Chondrocyte (in vitro differentiated cells): ENCODE measurements around the gene C2CD4D. TPM values are rescaled to one million over a fixed set of nuclear protein-coding genes. Genes with fewer than 3 reads are reported as not detected.
A peak's percentile ranks its signal among the peaks of the same experiment; 100 is the strongest.

Experiments used
- DNase-seq: peaks from one replicate; pipeline ENCODE4 v3.0.0; 2021; ENCODE audit warnings: mixed read lengths, low spot score
- H3K27ac Mint-ChIP-seq: one replicate; pipeline ENCODE4 v1.8.0; 2021; ENCODE audit warnings: mild to moderate bottlenecking, moderate library complexity, mixed read lengths; ENCODE audit not compliant: unreplicated experiment
- H3K27me3 Mint-ChIP-seq: 2 replicates; pipeline ENCODE4 v1.8.0; 2021; ENCODE audit warnings: low read depth, mixed read lengths
- H3K36me3 Mint-ChIP-seq: 2 replicates; pipeline ENCODE4 v1.8.0; 2021; ENCODE audit warnings: low read depth, mixed read lengths
- H3K4me1 Mint-ChIP-seq: 2 replicates; pipeline ENCODE4 v1.8.0; 2021; ENCODE audit warnings: low read depth, mild to moderate bottlenecking, mixed read lengths
- H3K4me3 Mint-ChIP-seq: one replicate; pipeline ENCODE4 v1.8.0; 2021; ENCODE audit warnings: mild to moderate bottlenecking, moderate library complexity, mixed read lengths; ENCODE audit not compliant: unreplicated experiment
- H3K9me3 Mint-ChIP-seq: 2 replicates; pipeline ENCODE4 v1.8.0; 2021; ENCODE audit warnings: low read depth, mixed read lengths
- total RNA-seq: library from RNA; stranded (reverse); gene quantifications from 3 replicates; pipeline ENCODE4 v1.2.1, GENCODE V29; 2021
- TF ChIP-seq, protein P1 (sequence below): fragments of 200-600 bp; sonication (generic); IDR thresholded peaks from 2 replicates; pipeline ENCODE4 v1.5.0; 2021; ENCODE audit warnings: antibody characterized with exemption, mild to moderate bottlenecking, moderate library complexity

Gene C2CD4D
- total RNA-seq, 1 donor from 2014 or later: not detected

DNA sequence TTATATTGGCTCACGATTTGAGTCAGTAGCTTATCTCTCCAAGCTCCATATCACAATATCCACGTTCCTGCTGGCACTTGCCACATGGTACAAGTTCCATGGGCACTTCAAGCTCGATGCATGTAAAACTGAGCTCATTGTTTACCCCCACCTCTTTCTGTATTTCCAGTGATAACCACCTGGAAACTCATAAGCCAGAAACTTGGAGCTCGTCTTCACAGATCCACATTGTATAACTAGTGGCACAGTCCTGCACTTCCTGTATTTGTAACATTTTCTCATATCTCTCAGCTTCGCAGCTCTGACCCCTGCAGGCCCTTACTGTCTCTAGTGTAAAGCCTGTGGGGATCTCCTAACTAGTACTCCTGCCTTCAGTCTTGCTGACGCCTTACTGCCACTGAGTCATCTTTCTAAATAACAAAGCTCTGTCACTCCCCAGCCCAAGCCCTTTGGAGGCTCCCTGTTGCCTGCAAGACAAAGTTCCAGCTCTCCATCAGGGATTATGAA is 6.5 kb upstream of the C2CD4D start:
- Mint-ChIP-seq H3K27me3 (peaks cover 12% of the 10 kb centered on the region), H3K9me3 (no peaks in the 10 kb centered on the region), H3K4me1 (peaks cover 7% of the 10 kb centered on the region), H3K4me3 (no peak overlapping the region), H3K36me3 (peaks cover 3% of the 10 kb centered on the region), H3K27ac (no peak overlapping the region)
- TF ChIP-seq, protein P1, sequence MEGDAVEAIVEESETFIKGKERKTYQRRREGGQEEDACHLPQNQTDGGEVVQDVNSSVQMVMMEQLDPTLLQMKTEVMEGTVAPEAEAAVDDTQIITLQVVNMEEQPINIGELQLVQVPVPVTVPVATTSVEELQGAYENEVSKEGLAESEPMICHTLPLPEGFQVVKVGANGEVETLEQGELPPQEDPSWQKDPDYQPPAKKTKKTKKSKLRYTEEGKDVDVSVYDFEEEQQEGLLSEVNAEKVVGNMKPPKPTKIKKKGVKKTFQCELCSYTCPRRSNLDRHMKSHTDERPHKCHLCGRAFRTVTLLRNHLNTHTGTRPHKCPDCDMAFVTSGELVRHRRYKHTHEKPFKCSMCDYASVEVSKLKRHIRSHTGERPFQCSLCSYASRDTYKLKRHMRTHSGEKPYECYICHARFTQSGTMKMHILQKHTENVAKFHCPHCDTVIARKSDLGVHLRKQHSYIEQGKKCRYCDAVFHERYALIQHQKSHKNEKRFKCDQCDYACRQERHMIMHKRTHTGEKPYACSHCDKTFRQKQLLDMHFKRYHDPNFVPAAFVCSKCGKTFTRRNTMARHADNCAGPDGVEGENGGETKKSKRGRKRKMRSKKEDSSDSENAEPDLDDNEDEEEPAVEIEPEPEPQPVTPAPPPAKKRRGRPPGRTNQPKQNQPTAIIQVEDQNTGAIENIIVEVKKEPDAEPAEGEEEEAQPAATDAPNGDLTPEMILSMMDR: no peak
- no peak for DNase-seq

DNA sequence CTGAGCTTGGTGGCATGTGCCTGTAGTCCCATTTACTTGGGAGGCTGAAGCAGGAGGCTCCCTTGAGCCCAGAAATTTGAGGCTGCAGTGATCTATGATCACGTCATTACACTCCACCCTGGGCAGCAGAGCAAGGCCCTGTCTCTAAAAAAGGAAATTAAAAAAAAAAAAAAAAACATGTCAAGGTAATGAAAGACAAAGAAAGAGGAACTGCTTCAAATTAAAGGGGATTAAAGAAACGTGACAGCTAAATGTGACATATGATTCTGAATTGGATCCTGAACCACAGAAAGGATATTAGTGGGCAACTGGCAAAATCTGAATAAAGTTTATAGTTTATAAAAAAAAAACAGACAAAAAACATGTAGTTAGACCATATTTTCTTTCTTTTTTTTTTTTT is 3.8 kb upstream of the C2CD4D start:
- peaks cover 3% of the 10 kb centered on the region for H3K36me3 Mint-ChIP-seq
- H3K4me1 Mint-ChIP-seq: peaks cover 19% of the 10 kb centered on the region
- no peak overlapping the region for H3K4me3 Mint-ChIP-seq
- peaks cover 15% of the 10 kb centered on the region for H3K27me3 Mint-ChIP-seq
- TF ChIP-seq, protein P1: no peak
- DNase-seq: no peak
- H3K9me3 Mint-ChIP-seq: no peaks in the 10 kb centered on the region
- H3K27ac Mint-ChIP-seq: no peak overlapping the region

DNA sequence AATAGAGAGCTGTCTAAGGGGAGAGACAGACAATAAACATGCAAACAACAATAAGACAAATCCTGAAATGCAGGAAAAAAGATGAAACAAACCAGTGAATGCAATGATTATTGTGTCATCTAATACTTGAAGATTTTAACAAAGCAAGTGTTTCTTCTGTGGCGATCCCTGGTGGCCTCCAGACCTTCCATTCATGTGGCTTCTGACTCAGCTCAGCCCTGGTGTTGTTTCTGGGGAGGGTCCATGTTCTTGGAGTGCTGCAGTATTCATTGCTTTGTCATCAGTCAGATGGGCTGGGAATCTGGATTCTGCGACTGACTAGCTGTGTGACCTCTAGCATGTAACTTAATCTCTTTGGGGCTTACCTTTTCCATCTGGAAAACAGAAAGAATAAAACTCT is 1.5 kb upstream of the C2CD4D start:
- Mint-ChIP-seq H3K9me3 (no peaks in the 10 kb centered on the region), H3K27ac (no peak overlapping the region), H3K4me3 (no peak overlapping the region), H3K27me3 (peaks cover 26% of the 10 kb centered on the region), H3K4me1 (peaks cover 17% of the 10 kb centered on the region), H3K36me3 (peaks cover 3% of the 10 kb centered on the region)
- TF ChIP-seq, protein P1: no peak
- DNase-seq: no peak

DNA sequence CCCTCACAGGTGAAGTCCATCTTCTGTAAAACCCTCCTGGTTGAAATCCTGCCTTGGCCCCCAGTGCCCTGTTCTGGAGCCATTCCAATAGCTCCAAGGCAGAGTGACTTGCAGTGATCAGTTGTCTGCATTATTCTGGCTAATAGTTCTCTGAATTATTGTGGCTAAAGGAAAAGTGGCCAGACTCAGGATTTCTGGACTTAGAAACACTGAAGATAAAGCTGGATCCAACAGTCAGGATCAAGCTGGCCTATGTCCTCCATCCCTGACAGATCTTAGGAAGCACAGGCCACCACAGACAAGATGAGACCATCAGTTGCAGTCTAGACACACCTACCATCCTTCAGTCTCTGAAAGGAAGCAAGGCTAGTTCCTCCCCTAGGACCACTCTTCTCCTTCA is 801 bp upstream of the C2CD4D start:
- no peak for DNase-seq
- Mint-ChIP-seq H3K4me3 (no peak overlapping the region), H3K27me3 (peaks cover 27% of the 10 kb centered on the region), H3K36me3 (peaks cover 3% of the 10 kb centered on the region), H3K27ac (no peak overlapping the region), H3K4me1 (peaks cover 14% of the 10 kb centered on the region), H3K9me3 (no peaks in the 10 kb centered on the region)
- TF ChIP-seq, protein P1: no peak

DNA sequence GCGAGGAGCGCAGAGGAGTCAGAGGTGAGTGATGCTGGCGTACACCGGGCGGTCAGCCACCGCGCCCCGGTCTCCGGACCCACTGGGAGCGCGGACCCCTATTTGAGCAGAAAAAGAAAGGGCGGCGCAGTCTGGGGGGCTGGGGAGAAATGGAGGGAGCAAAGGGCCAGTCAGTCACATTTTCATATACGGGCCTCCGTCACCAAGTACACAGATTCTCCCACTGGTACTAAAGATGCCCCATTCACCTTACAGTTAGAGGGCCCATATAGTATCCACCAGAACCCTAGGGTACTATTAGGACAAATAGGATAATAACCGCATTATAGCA is 573 bp downstream of the C2CD4D start:
- TF ChIP-seq, protein P1: no peak
- Mint-ChIP-seq H3K4me3 (peak overlapping the region; percentile 40), H3K27ac (no peak overlapping the region)

More for the DNA sequence above, 573 bp downstream of the C2CD4D start:
- no peaks in the 10 kb centered on the region for H3K9me3 Mint-ChIP-seq
- peaks cover 14% of the 10 kb centered on the region for H3K4me1 Mint-ChIP-seq
- H3K27me3 Mint-ChIP-seq: peaks cover 23% of the 10 kb centered on the region
- no peak for DNase-seq
- no peaks in the 10 kb centered on the region for H3K36me3 Mint-ChIP-seq
